ENCODE measurements around the gene ZNF317. TPM values are rescaled to one million over a fixed set of nuclear protein-coding genes. Genes with fewer than 3 reads are reported as not detected.

The ZNF317 gene
- total RNA-seq, 4 donors from 2014 or later: 18.0 to 27.2 (median 21.2) TPM

- TF ChIP-seq CTCF (IDR thresholded peaks at IDR 0.05): no peak
- no peak for TF ChIP-seq POLR2A (IDR thresholded peaks at IDR 0.05)
- H3K36me3 ChIP-seq: peaks cover 22 to 25% of the 10 kb centered on the region in 2 donors
- no peaks in the 10 kb centered on the region for H3K27me3 ChIP-seq
- no peak overlapping the region for H3K27ac ChIP-seq
- intact Hi-C loops (cut with DNase I): no loop called here
- DNase-seq: no peak
- H3K4me1 ChIP-seq: no peaks in the 10 kb centered on the region
- 92 to 95% methylated on average over 4 of the region's 4 CpGs for WGBS, 2 donors
- no peak overlapping the region for H3K4me3 ChIP-seq (replicated peaks in 1 of 3)
- H3K9me3 ChIP-seq: no peaks in the 10 kb centered on the region
Observed at GRCh38 chr19:9166846-9167245, 26.6 kb downstream of the ZNF317 start.

- H3K27me3 ChIP-seq: no peaks in the 10 kb centered on the region
- no peak for DNase-seq
- TF ChIP-seq POLR2A (IDR thresholded peaks at IDR 0.05) (no peak), CTCF (IDR thresholded peaks at IDR 0.05) (no peak)
- intact Hi-C loops (cut with DNase I): no loop called here
- WGBS, 2 donors: 62 to 63% methylated on average over 6 of the region's 6 CpGs
- no peaks in the 10 kb centered on the region for H3K9me3 ChIP-seq
- H3K4me3 ChIP-seq (replicated peaks in 1 of 3): no peak overlapping the region
- no peak overlapping the region for H3K27ac ChIP-seq
- no peaks in the 10 kb centered on the region for H3K36me3 ChIP-seq
- H3K4me1 ChIP-seq: no peaks in the 10 kb centered on the region
Observed at GRCh38 chr19:9171393-9171991, 31.3 kb downstream of the ZNF317 start.

GRCh38 chr19:9175326-9175725, 35.1 kb downstream of the ZNF317 start:
- Histone ChIP-seq H3K4me1 (no peaks in the 10 kb centered on the region), H3K36me3 (no peaks in the 10 kb centered on the region), H3K27ac (no peak overlapping the region), H3K4me3 (replicated peaks in 1 of 3) (no peak overlapping the region), H3K27me3 (no peaks in the 10 kb centered on the region), H3K9me3 (no peaks in the 10 kb centered on the region)
- 91 to 93% methylated on average over 5 of the region's 5 CpGs for WGBS, 2 donors
- TF ChIP-seq POLR2A (IDR thresholded peaks at IDR 0.05): no peak
- intact Hi-C loops (cut with DNase I): no loop called here
- no peak for DNase-seq

GRCh38 chr19:9178901-9179300, 38.7 kb downstream of the ZNF317 start, which contains the start of gene OR7D2:
TSS of gene OR7D2 (plus strand) at chr19:9178979. CDS start at chr19:9185782, 6,803 bp downstream.
- H3K4me3 ChIP-seq (replicated peaks in 1 of 3): no peak within 1 kb of the TSS
- DNase-seq: no peak
- intact Hi-C loops (cut with DNase I): no loop called here
- H3K27ac ChIP-seq: no peak within 1 kb of the TSS
- TF ChIP-seq CTCF (IDR thresholded peaks at IDR 0.05) (no peak), POLR2A (IDR thresholded peaks at IDR 0.05) (no peak)
- no peaks in the 10 kb centered on the region for H3K9me3 ChIP-seq
- H3K36me3 ChIP-seq: no peaks in the 10 kb centered on the region
- WGBS, 2 donors: 71% methylated on average over 4 of the region's 4 CpGs
- no peaks in the 10 kb centered on the region for H3K27me3 ChIP-seq
- H3K4me1 ChIP-seq: no peaks in the 10 kb centered on the region

GRCh38 chr19:9183000-9183399, 42.8 kb downstream of the ZNF317 start:
- Histone ChIP-seq H3K27ac (no peak overlapping the region), H3K4me1 (no peaks in the 10 kb centered on the region), H3K9me3 (no peaks in the 10 kb centered on the region), H3K36me3 (no peaks in the 10 kb centered on the region), H3K27me3 (no peaks in the 10 kb centered on the region), H3K4me3 (replicated peaks in 1 of 3) (no peak overlapping the region)
- intact Hi-C loops (cut with DNase I): no loop called here
- no peak for TF ChIP-seq CTCF (IDR thresholded peaks at IDR 0.05)
- no peak for TF ChIP-seq POLR2A (IDR thresholded peaks at IDR 0.05)
- DNase-seq: no peak
- WGBS, 2 donors: 94% methylated on average over 17 of the region's 17 CpGs

Measured in thyroid gland (tissue), 4 donors.